Mesenchymal stem cell (in vitro differentiated cells and primary cell): ENCODE data around the gene CYP4A22.
"Not testable (repeated sequence)": the region's sequence is repeated elsewhere in the genome, so short reads cannot be mapped to it uniquely, and the experiment has no call there.

Experiments used
- DNase-seq: peaks from one replicate; pipeline ENCODE4 v3.0.0-alpha.2; 2013
- H2AFZ ChIP-seq: one replicate; pipeline ENCODE4 v1.6.1; 2013; ENCODE audit warnings: low read depth, mild to moderate bottlenecking, control low read depth, inconsistent platforms, low read length, moderate library complexity
- H2AK5ac ChIP-seq: 2 replicates; pipeline ENCODE4 v1.6.1; 2013; ENCODE audit warnings: low read length, moderate library complexity, mild to moderate bottlenecking, inconsistent platforms; ENCODE audit not compliant: severe bottlenecking
- H2BK120ac ChIP-seq: one replicate; pipeline ENCODE4 v1.6.1; 2013; ENCODE audit warnings: low read depth, mild to moderate bottlenecking, inconsistent platforms, low read length, moderate library complexity
- H2BK12ac ChIP-seq, 2 experiments: one replicate each; pipeline ENCODE4 v1.6.1; 2013; ENCODE audit warnings: inconsistent platforms in 2 of 2, low read length in 2 of 2, mild to moderate bottlenecking in 2 of 2, moderate library complexity in 2 of 2, control low read depth in 1 of 2
- H2BK15ac ChIP-seq: one replicate; pipeline ENCODE4 v1.6.1; 2013; ENCODE audit warnings: mild to moderate bottlenecking, low read depth, inconsistent platforms; ENCODE audit not compliant: poor library complexity, severe bottlenecking
- H2BK5ac ChIP-seq: 2 replicates; pipeline ENCODE4 v1.6.1; 2013; ENCODE audit warnings: low read depth, mild to moderate bottlenecking, low read length, control low read depth, inconsistent platforms; ENCODE audit not compliant: poor library complexity, severe bottlenecking
- H3K14ac ChIP-seq, 2 experiments: one replicate each; pipeline ENCODE4 v1.6.1; 2013; ENCODE audit warnings: inconsistent platforms in 2 of 2, low read length in 2 of 2, control low read depth in 1 of 2, mild to moderate bottlenecking in 1 of 2, moderate library complexity in 1 of 2
- H3K18ac ChIP-seq, 2 experiments: one replicate each; pipeline ENCODE4 v1.6.1; 2013; ENCODE audit warnings: inconsistent platforms in 2 of 2, low read length in 2 of 2, control low read depth in 1 of 2, low read depth in 1 of 2, mild to moderate bottlenecking in 1 of 2
- H3K23ac ChIP-seq, 2 experiments: one replicate each; pipeline ENCODE4 v1.6.1; 2013; ENCODE audit warnings: inconsistent platforms in 2 of 2, low read length in 2 of 2, mild to moderate bottlenecking in 2 of 2, moderate library complexity in 2 of 2, control low read depth in 1 of 2
- H3K27ac ChIP-seq: 2 replicates; pipeline ENCODE4 v1.5.1; 2013; ENCODE audit warnings: mild to moderate bottlenecking, moderate library complexity, low read length, control low read depth, inconsistent platforms; ENCODE audit not compliant: poor library complexity, severe bottlenecking
- H3K27me3 ChIP-seq, 2 experiments: 2 replicates each; pipeline versions ENCODE4 v1.6.1 to v1.7.0; 2013; ENCODE audit warnings: low read length in 2 of 2, mild to moderate bottlenecking in 2 of 2, moderate library complexity in 2 of 2, control low read depth in 1 of 2, inconsistent platforms in 1 of 2; ENCODE audit not compliant: control insufficient read depth in 1 of 2, insufficient read depth in 1 of 2
- H3K36me3 ChIP-seq, 2 experiments: 2 replicates each; pipeline versions ENCODE4 v1.6.1 to v1.7.0; 2013; ENCODE audit warnings: low read length in 2 of 2, control low read depth in 1 of 2, inconsistent platforms in 1 of 2, low read depth in 1 of 2, mild to moderate bottlenecking in 1 of 2; ENCODE audit not compliant: insufficient read depth in 2 of 2, control insufficient read depth in 1 of 2
- H3K4ac ChIP-seq, 2 experiments: one replicate each; pipeline ENCODE4 v1.6.1; 2013; ENCODE audit warnings: inconsistent platforms in 2 of 2, low read length in 2 of 2, mild to moderate bottlenecking in 2 of 2, moderate library complexity in 2 of 2, control low read depth in 1 of 2, low read depth in 1 of 2
- H3K4me1 ChIP-seq: 2 replicates; pipeline ENCODE4 v1.6.1; 2013; ENCODE audit warnings: low read depth, low read length, control low read depth; ENCODE audit not compliant: control insufficient read depth, insufficient read depth
- H3K4me2 ChIP-seq: 2 replicates; pipeline ENCODE4 v1.6.1; 2013; ENCODE audit warnings: low read length, mild to moderate bottlenecking, inconsistent platforms; ENCODE audit not compliant: poor library complexity, severe bottlenecking
- H3K4me3 ChIP-seq, 2 experiments: 2 replicates each; pipeline versions ENCODE4 v1.5.1 to v1.7.0; 2013; ENCODE audit warnings: low read length in 2 of 2, mild to moderate bottlenecking in 2 of 2, control low read depth in 1 of 2, low read depth in 1 of 2; ENCODE audit not compliant: insufficient read depth in 1 of 2
- H3K79me1 ChIP-seq: replicated peaks from 2 replicates; pipeline ENCODE4 v1.6.1; 2013; ENCODE audit warnings: mild to moderate bottlenecking, control low read depth, low read length, inconsistent platforms; ENCODE audit not compliant: poor library complexity, severe bottlenecking
- H3K9ac ChIP-seq: 2 replicates; pipeline ENCODE4 v1.7.0; 2013; ENCODE audit warnings: mild to moderate bottlenecking, low read length, moderate library complexity
- H3K9me3 ChIP-seq: 2 replicates; pipeline ENCODE4 v1.7.0; 2013; ENCODE audit warnings: mild to moderate bottlenecking, low read length; ENCODE audit not compliant: control insufficient read depth
- H4K8ac ChIP-seq: one replicate; pipeline ENCODE4 v1.6.1; 2013; ENCODE audit warnings: inconsistent platforms, mild to moderate bottlenecking, low read length, moderate library complexity
- H4K91ac ChIP-seq: one replicate; pipeline ENCODE4 v1.6.1; 2013; ENCODE audit warnings: mild to moderate bottlenecking, low read length, inconsistent platforms
- WGBS: methylation state at CpG from one replicate; pipeline ENCODE4 v1.1.7; 2013; ENCODE audit warnings: mixed read lengths; 5-methylcytosine and 5-hydroxymethylcytosine counted together

CYP4A22 gene

DNA sequence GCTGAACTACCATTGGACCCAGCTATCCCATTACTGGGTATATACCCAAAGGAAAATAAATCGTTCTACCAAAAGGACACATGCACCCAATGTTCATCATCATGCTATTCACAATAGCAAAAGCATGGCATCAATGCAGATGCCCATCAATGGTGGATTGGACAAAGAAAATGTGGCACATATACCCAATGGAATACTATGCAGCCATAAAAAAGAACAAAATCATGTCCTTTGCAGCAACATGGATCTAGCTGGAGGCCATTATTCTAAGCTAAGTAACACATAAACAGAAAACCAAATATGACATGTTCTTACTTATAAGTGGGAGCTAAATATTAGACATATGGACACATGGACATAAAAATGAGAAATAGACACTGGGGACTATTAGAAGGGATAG lies 16.2 kb upstream of the CYP4A22 start:
- H4K91ac ChIP-seq, H3K9ac ChIP-seq, H3K27me3 ChIP-seq, H2BK12ac ChIP-seq, H2BK15ac ChIP-seq, H4K8ac ChIP-seq, H3K9me3 ChIP-seq, H3K4ac ChIP-seq, H2AK5ac ChIP-seq, H2BK5ac ChIP-seq, H3K27ac ChIP-seq, H3K23ac ChIP-seq, H2AFZ ChIP-seq, H3K14ac ChIP-seq, H3K4me3 ChIP-seq, H3K79me1 ChIP-seq, H2BK120ac ChIP-seq, DNase-seq, H3K36me3 ChIP-seq, H3K4me1 ChIP-seq, H3K4me2 ChIP-seq, H3K18ac ChIP-seq: not testable (repeated sequence)
- WGBS = 74% methylated on average over 1 of the region's 1 CpG

DNA sequence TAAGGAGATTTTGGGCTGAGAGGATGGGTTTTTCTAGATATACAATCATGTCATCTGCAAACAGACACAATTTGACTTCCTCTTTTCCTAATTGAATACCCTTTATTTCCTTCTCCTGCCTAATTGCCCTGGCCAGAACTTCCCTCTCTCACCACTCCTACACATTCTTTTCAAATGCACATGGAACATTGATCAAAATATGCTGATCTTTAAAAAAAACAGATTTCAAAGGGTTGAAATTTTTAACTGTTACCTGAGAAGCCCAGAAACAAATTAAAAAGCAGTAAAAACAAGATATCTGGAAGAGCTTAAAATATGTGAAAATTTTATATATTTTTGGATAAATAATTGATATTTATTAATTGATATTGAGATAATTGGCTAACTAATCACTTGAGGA lies 12.4 kb upstream of the CYP4A22 start:
- H3K27ac ChIP-seq, H2BK15ac ChIP-seq, H3K18ac ChIP-seq, H3K4me1 ChIP-seq, H3K36me3 ChIP-seq, H3K9me3 ChIP-seq, H3K4ac ChIP-seq, H3K27me3 ChIP-seq, H3K4me3 ChIP-seq, H3K9ac ChIP-seq, H2AFZ ChIP-seq, H4K8ac ChIP-seq, H2BK12ac ChIP-seq, H2AK5ac ChIP-seq, H3K79me1 ChIP-seq, H3K23ac ChIP-seq, H3K4me2 ChIP-seq, H4K91ac ChIP-seq, DNase-seq, H3K14ac ChIP-seq, H2BK5ac ChIP-seq, H2BK120ac ChIP-seq: not testable (repeated sequence)

DNA sequence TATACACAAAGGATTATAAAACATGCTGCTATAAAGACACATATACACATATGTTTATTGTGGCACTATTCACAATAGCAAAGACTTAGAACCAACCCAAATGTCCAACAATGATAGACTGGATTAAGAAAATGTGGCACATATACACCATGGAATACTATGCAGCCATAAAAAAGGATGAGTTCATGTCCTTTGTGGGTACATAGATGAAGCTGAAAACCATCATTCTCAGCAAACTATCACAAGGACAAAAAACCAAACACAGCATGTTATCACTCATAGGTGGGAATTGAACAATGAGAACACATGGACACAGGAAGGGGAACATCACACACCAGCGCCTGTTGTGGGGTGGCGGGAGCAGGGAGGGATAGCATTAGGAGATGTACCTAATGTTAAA lies 10.2 kb upstream of the CYP4A22 start:
- H2BK5ac ChIP-seq, H2AFZ ChIP-seq, H3K27me3 ChIP-seq, H3K14ac ChIP-seq, H3K4me1 ChIP-seq, H4K91ac ChIP-seq, H3K23ac ChIP-seq, H3K36me3 ChIP-seq, H3K9ac ChIP-seq, H3K4ac ChIP-seq, H2AK5ac ChIP-seq, DNase-seq, H2BK15ac ChIP-seq, H3K18ac ChIP-seq, H4K8ac ChIP-seq, H3K4me3 ChIP-seq, H2BK120ac ChIP-seq, H3K4me2 ChIP-seq, H2BK12ac ChIP-seq, H3K9me3 ChIP-seq, H3K27ac ChIP-seq, H3K79me1 ChIP-seq: not testable (repeated sequence)
- WGBS = 92% methylated on average over 2 of the region's 2 CpGs

DNA sequence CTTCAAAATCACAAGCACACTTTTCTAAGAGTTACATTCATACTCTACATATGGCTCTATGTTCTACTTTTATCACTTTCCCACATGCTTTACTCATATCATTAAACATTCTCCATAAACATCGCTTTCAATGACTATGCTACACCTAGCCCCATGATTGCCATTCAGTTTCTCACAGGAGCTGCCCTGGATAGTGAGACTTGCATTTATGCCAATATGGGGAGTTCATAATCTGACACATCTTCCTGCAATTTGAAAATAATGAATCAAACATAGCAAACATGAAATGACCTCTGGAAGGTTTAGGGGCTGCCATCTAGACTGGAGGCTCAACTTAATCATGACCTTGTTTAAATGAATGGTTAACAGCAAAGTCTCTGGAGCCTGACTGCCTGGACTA lies 9.0 kb upstream of the CYP4A22 start:
- H2BK5ac ChIP-seq = no peak overlapping the region
- H3K4me2 ChIP-seq = no peak overlapping the region
- H3K36me3 ChIP-seq = no peaks in the 10 kb centered on the region
- no peak overlapping the region for H4K8ac ChIP-seq
- no peak overlapping the region for H2AFZ ChIP-seq
- H3K4me3 ChIP-seq = no peak overlapping the region
- H3K9ac ChIP-seq = no peak overlapping the region
- no peak for DNase-seq
- H3K14ac ChIP-seq = no peak overlapping the region
- H3K79me1 ChIP-seq = no peaks in the 10 kb centered on the region
- no CpG with 5 or more reads among the region's 1 CpG for WGBS
- no peak overlapping the region for H2BK15ac ChIP-seq
- no peaks in the 10 kb centered on the region for H3K9me3 ChIP-seq
- no peak overlapping the region for H3K18ac ChIP-seq
- H4K91ac ChIP-seq = no peak overlapping the region
- H3K23ac ChIP-seq = no peak overlapping the region
- H3K4me1 ChIP-seq = no peaks in the 10 kb centered on the region
- H3K27me3 ChIP-seq = no peaks in the 10 kb centered on the region
- H2BK12ac ChIP-seq = no peak overlapping the region
- H3K27ac ChIP-seq = no peak overlapping the region
- no peak overlapping the region for H2AK5ac ChIP-seq
- no peak overlapping the region for H2BK120ac ChIP-seq
- no peak overlapping the region for H3K4ac ChIP-seq
